Measurements from ENCODE around the gene PLA2G4E.

DNA sequence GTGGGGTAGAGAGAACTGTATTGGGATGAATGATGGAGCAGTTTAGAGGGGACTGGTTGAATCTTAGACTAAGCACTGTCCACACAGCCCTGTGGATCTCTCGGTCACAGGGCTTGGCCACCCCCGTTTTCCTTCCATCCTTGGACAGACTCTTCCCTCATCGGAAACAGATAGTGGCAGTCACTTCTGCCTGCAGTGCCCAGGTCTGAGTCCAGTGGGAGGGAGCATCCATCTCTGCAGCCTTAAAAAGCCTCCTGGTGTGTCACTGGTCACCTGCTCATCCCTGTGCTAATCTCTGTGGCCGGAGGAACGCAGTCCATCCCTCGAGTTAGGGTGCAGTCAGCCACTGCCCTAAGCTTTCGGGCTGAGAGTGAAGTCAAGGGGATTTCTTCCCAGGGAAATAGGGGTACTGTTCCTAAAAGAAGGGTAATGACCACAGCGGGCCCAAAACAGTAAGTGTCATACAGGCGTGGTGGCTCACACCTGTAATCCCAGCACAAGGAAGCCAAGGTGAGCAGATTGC is 41.5 kb upstream of the PLA2G4E start:
- TF ChIP-seq POLR2A (IDR thresholded peaks at IDR 0.05) (no peak), EP300 (IDR thresholded peaks at IDR 0.05) (no peak)
- TF ChIP-seq, protein P1, sequence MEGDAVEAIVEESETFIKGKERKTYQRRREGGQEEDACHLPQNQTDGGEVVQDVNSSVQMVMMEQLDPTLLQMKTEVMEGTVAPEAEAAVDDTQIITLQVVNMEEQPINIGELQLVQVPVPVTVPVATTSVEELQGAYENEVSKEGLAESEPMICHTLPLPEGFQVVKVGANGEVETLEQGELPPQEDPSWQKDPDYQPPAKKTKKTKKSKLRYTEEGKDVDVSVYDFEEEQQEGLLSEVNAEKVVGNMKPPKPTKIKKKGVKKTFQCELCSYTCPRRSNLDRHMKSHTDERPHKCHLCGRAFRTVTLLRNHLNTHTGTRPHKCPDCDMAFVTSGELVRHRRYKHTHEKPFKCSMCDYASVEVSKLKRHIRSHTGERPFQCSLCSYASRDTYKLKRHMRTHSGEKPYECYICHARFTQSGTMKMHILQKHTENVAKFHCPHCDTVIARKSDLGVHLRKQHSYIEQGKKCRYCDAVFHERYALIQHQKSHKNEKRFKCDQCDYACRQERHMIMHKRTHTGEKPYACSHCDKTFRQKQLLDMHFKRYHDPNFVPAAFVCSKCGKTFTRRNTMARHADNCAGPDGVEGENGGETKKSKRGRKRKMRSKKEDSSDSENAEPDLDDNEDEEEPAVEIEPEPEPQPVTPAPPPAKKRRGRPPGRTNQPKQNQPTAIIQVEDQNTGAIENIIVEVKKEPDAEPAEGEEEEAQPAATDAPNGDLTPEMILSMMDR (IDR thresholded peaks at IDR 0.05), result no peak
